HG02588 (cell line): ENCODE measurements around the gene GSN.

Source experiments
- ATAC-seq: cut with Tn5 transposase; IDR thresholded peaks from one replicate; pipeline ENCODE4 v1.9.1; 2021; ENCODE audit warnings: mild to moderate bottlenecking, moderate library complexity; ENCODE audit not compliant: unreplicated experiment

The GSN gene

GRCh38 chr9:121368745-121369144 lies 100.8 kb downstream of the GSN start:
- no peak for ATAC-seq

GRCh38 chr9:121369595-121370265 lies 101.8 kb downstream of the GSN start, which contains the start of gene STOM:
TSS of gene STOM (minus strand) at chr9:121370250. CDS start at chr9:121370187, 63 bp downstream.
- peak; percentile 52 for ATAC-seq

GRCh38 chr9:121371495-121372061 lies 103.6 kb downstream of the GSN start:
- no peak for ATAC-seq

GRCh38 chr9:121372239-121373010 lies 104.5 kb downstream of the GSN start:
- ATAC-seq = no peak

GRCh38 chr9:121373011-121373729 lies 105.2 kb downstream of the GSN start:
- no peak for ATAC-seq

GRCh38 chr9:121376214-121376830 lies 108.4 kb downstream of the GSN start:
- ATAC-seq = no peak

- ATAC-seq = no peak
These were observed 112.9 kb downstream of the GSN start for GRCh38 chr9:121380846-121381245.
